SW480 (cell line): Measurements from ENCODE around the gene THAP2.

ENCODE experiments used
- DNase-seq: peaks from one replicate; pipeline ENCODE4 v3.0.0-alpha.2; 2016; ENCODE audit warnings: low spot score

The THAP2 gene

GRCh38 chr12:71663561-71664410, at the start of gene THAP2, which contains the start of gene ZFC3H1:
Gene THAP2 (plus strand): TSS chr12:71664301. CDS start chr12:71664510, 209 bp downstream.
Gene ZFC3H1 (minus strand): TSS chr12:71663848. CDS start chr12:71663610, 238 bp downstream.
- peak; percentile 100 for DNase-seq

GRCh38 chr12:71621938-71622337, 42.2 kb upstream of the THAP2 start:
- DNase-seq = no peak

- DNase-seq = no peak
These were observed 38.6 kb upstream of the THAP2 start for GRCh38 chr12:71625476-71625875.

- no peak for DNase-seq
These were observed 38.0 kb upstream of the THAP2 start for GRCh38 chr12:71626098-71626497.

- DNase-seq = no peak
These were observed 37.3 kb upstream of the THAP2 start for GRCh38 chr12:71626768-71627167.

- no peak for DNase-seq
These were observed 36.6 kb upstream of the THAP2 start for GRCh38 chr12:71627438-71628002.

- DNase-seq = peak; percentile 64
These were observed 27.4 kb upstream of the THAP2 start for GRCh38 chr12:71636704-71637115.

- no peak for DNase-seq
These were observed 25.6 kb upstream of the THAP2 start for GRCh38 chr12:71638499-71638898.

GRCh38 chr12:71639341-71639760, 24.8 kb upstream of the THAP2 start:
- DNase-seq = peak; percentile 23

GRCh38 chr12:71640316-71640715, 23.8 kb upstream of the THAP2 start:
- no peak for DNase-seq

GRCh38 chr12:71641390-71641789, 22.7 kb upstream of the THAP2 start:
- DNase-seq = no peak

- no peak for DNase-seq
These were observed 21.8 kb upstream of the THAP2 start for GRCh38 chr12:71642264-71642663.

GRCh38 chr12:71645268-71645667, 18.8 kb upstream of the THAP2 start:
- DNase-seq = no peak

GRCh38 chr12:71646512-71646911, 17.6 kb upstream of the THAP2 start:
- no peak for DNase-seq

GRCh38 chr12:71648537-71648936, 15.6 kb upstream of the THAP2 start:
- DNase-seq = no peak

- no peak for DNase-seq
These were observed 14.7 kb upstream of the THAP2 start for GRCh38 chr12:71649401-71649800.

GRCh38 chr12:71652656-71653055, 11.4 kb upstream of the THAP2 start:
- no peak for DNase-seq

- DNase-seq = no peak
These were observed 11.0 kb upstream of the THAP2 start for GRCh38 chr12:71653137-71653536.

- DNase-seq = no peak
These were observed 9.9 kb upstream of the THAP2 start for GRCh38 chr12:71654200-71654599.

- no peak for DNase-seq
These were observed 8.6 kb upstream of the THAP2 start for GRCh38 chr12:71655495-71655894.

- no peak for DNase-seq
These were observed 8.2 kb upstream of the THAP2 start for GRCh38 chr12:71655907-71656306.

- no peak for DNase-seq
These were observed 7.4 kb upstream of the THAP2 start for GRCh38 chr12:71656740-71657139.

GRCh38 chr12:71661977-71662530, 2.0 kb upstream of the THAP2 start:
- no peak for DNase-seq
